Mesendoderm (in vitro differentiated cells): ENCODE data around the gene TFAP2A.

Experiments used
- DNase-seq: peaks from one replicate; pipeline ENCODE4 v3.0.0; 2013
- H2AK5ac ChIP-seq: 2 replicates; pipeline ENCODE4 v1.6.1; 2013; ENCODE audit warnings: low read length, inconsistent platforms
- H2BK120ac ChIP-seq: 2 replicates; pipeline ENCODE4 v1.6.1; 2013; ENCODE audit warnings: low read depth, mild to moderate bottlenecking, low read length, moderate library complexity, mixed read lengths
- H2BK15ac ChIP-seq: replicated peaks from 2 replicates; pipeline ENCODE4 v1.6.1; 2013; ENCODE audit warnings: low read depth, mild to moderate bottlenecking, moderate library complexity
- H2BK5ac ChIP-seq: 2 replicates; pipeline ENCODE4 v1.6.1; 2013; ENCODE audit warnings: low read length, inconsistent platforms
- H3K18ac ChIP-seq: 2 replicates; pipeline ENCODE4 v1.6.1; 2013; ENCODE audit warnings: mild to moderate bottlenecking, low read length, mixed read lengths
- H3K23ac ChIP-seq: one replicate; pipeline ENCODE4 v1.6.1; 2013; ENCODE audit warnings: low read length
- H3K27ac ChIP-seq: 2 replicates; pipeline ENCODE4 v1.5.1; 2013; ENCODE audit warnings: low read depth, mild to moderate bottlenecking, inconsistent platforms, low read length, moderate library complexity
- H3K27me3 ChIP-seq: 2 replicates; pipeline ENCODE4 v1.6.1; 2013; ENCODE audit warnings: low read length, control low read depth, mild to moderate bottlenecking, inconsistent platforms; ENCODE audit not compliant: insufficient read depth, poor library complexity
- H3K36me3 ChIP-seq: 2 replicates; pipeline ENCODE4 v1.6.1; 2013; ENCODE audit warnings: low read length, inconsistent platforms; ENCODE audit not compliant: control insufficient read depth, insufficient read depth
- H3K4ac ChIP-seq: one replicate; pipeline ENCODE4 v1.6.1; 2013; ENCODE audit warnings: low read depth, mild to moderate bottlenecking, low read length, moderate library complexity
- H3K4me1 ChIP-seq: 2 replicates; pipeline ENCODE4 v1.6.1; 2013; ENCODE audit warnings: low read depth, low read length, inconsistent platforms; ENCODE audit not compliant: control insufficient read depth
- H3K4me2 ChIP-seq: 2 replicates; pipeline ENCODE4 v1.6.1; 2013; ENCODE audit warnings: low read length
- H3K4me3 ChIP-seq: 2 replicates; pipeline ENCODE4 v1.5.1; 2013; ENCODE audit warnings: mild to moderate bottlenecking, low read length
- H3K56ac ChIP-seq: one replicate; pipeline ENCODE4 v1.6.1; 2013; ENCODE audit warnings: low read length
- H3K79me1 ChIP-seq: 2 replicates; pipeline ENCODE4 v1.6.1; 2013; ENCODE audit warnings: low read length, inconsistent platforms
- H3K79me2 ChIP-seq: 2 replicates; pipeline ENCODE4 v1.6.1; 2013; ENCODE audit warnings: mild to moderate bottlenecking, low read length; ENCODE audit not compliant: control insufficient read depth, insufficient read depth
- H3K9ac ChIP-seq: 2 replicates; pipeline ENCODE4 v1.6.1; 2013; ENCODE audit warnings: low read length, inconsistent platforms
- H4K5ac ChIP-seq: one replicate; pipeline ENCODE4 v1.6.1; 2013; ENCODE audit warnings: low read length
- H4K8ac ChIP-seq: one replicate; pipeline ENCODE4 v1.6.1; 2013; ENCODE audit warnings: low read depth, mild to moderate bottlenecking, control low read depth, low read length, moderate library complexity
- WGBS: extraction: QIAGEN DNeasy Blood & Tissue Kit; methylation state at CpG from one replicate; pipeline ENCODE4 v1.1.7; 2013; ENCODE audit warnings: low lambda C conversion rate, missing lambda C conversion rate; ENCODE audit not compliant: insufficient coverage; ENCODE audit errors: extremely low coverage; 5-methylcytosine and 5-hydroxymethylcytosine counted together

TFAP2A gene

GRCh38 chr6:10419749-10420545, 5.1 kb upstream of the TFAP2A start:
- Histone ChIP-seq H3K27me3 (peaks cover 39% of the 10 kb centered on the region), H3K56ac (peak overlapping the region; percentile 91), H3K4ac (no peak overlapping the region), H2BK120ac (no peak overlapping the region), H3K18ac (peak overlapping the region; percentile 53), H3K79me1 (no peaks in the 10 kb centered on the region), H2BK5ac (no peak overlapping the region), H2AK5ac (no peak overlapping the region), H3K4me3 (no peak overlapping the region), H3K4me2 (peak overlapping the region; percentile 95), H3K36me3 (no peaks in the 10 kb centered on the region), H3K79me2 (peaks cover 3% of the 10 kb centered on the region), H4K5ac (no peak overlapping the region), H3K23ac (no peak overlapping the region), H2BK15ac (no peak overlapping the region), H3K27ac (no peak overlapping the region), H4K8ac (no peak overlapping the region), H3K4me1 (peaks cover 22% of the 10 kb centered on the region), H3K9ac (no peak overlapping the region)
- no peak for DNase-seq
- no CpG with 5 or more reads among the region's 31 CpGs for WGBS

GRCh38 chr6:10418862-10419748, 4.2 kb upstream of the TFAP2A start:
- peak overlapping the region; percentile 53 for H3K18ac ChIP-seq
- H3K56ac ChIP-seq, result peak overlapping the region; percentile 91
- peak overlapping the region; percentile 8 for H3K27ac ChIP-seq
- H4K8ac ChIP-seq, result no peak overlapping the region
- H2BK5ac ChIP-seq, result no peak overlapping the region
- H3K4me1 ChIP-seq, result peaks cover 15% of the 10 kb centered on the region
- H3K4ac ChIP-seq, result peak overlapping the region; percentile 75
- no peaks in the 10 kb centered on the region for H3K79me1 ChIP-seq
- no peak overlapping the region for H4K5ac ChIP-seq
- no peak overlapping the region for H2BK15ac ChIP-seq
- H2AK5ac ChIP-seq, result peak overlapping the region; percentile 32
- H3K4me3 ChIP-seq, result peak overlapping the region; percentile 41
- peak; percentile 91 for DNase-seq
- peaks cover 9% of the 10 kb centered on the region for H3K79me2 ChIP-seq
- H3K9ac ChIP-seq, result peak overlapping the region; percentile 77
- peak overlapping the region; percentile 95 for H3K4me2 ChIP-seq
- peak overlapping the region; percentile 91 for H3K23ac ChIP-seq
- H3K36me3 ChIP-seq, result no peaks in the 10 kb centered on the region
- no CpG with 5 or more reads among the region's 56 CpGs for WGBS
- peak overlapping the region; percentile 32 for H2BK120ac ChIP-seq
- peaks cover 31% of the 10 kb centered on the region for H3K27me3 ChIP-seq

GRCh38 chr6:10418361-10418861, 3.5 kb upstream of the TFAP2A start:
- DNase-seq, result no peak
- Histone ChIP-seq H3K27ac (no peak overlapping the region), H2BK120ac (peak overlapping the region; percentile 32), H3K4ac (peak overlapping the region; percentile 82), H3K9ac (peak overlapping the region; percentile 77), H3K23ac (peak overlapping the region; percentile 91), H3K79me1 (no peaks in the 10 kb centered on the region), H3K79me2 (peaks cover 16% of the 10 kb centered on the region), H3K4me1 (peaks cover 12% of the 10 kb centered on the region), H2AK5ac (peak overlapping the region; percentile 32), H3K4me2 (peak overlapping the region; percentile 95), H4K8ac (no peak overlapping the region), H3K18ac (peak overlapping the region; percentile 22), H2BK5ac (peak overlapping the region; percentile 47), H3K56ac (peak overlapping the region; percentile 91), H2BK15ac (no peak overlapping the region), H3K27me3 (peaks cover 30% of the 10 kb centered on the region), H3K4me3 (peak overlapping the region; percentile 19), H4K5ac (peak overlapping the region; percentile 49), H3K36me3 (no peaks in the 10 kb centered on the region)
- no CpG with 5 or more reads among the region's 18 CpGs for WGBS

GRCh38 chr6:10417681-10418104, 2.8 kb upstream of the TFAP2A start:
- peak overlapping the region; percentile 96 for H3K4ac ChIP-seq
- H3K4me3 ChIP-seq, result no peak overlapping the region
- peak overlapping the region; percentile 71 for H3K27ac ChIP-seq
- no peaks in the 10 kb centered on the region for H3K79me1 ChIP-seq
- H2AK5ac ChIP-seq, result no peak overlapping the region
- H3K4me1 ChIP-seq, result peaks cover 12% of the 10 kb centered on the region
- peak overlapping the region; percentile 5 for H4K5ac ChIP-seq
- peak overlapping the region; percentile 11 for H3K23ac ChIP-seq
- H2BK120ac ChIP-seq, result no peak overlapping the region
- H3K4me2 ChIP-seq, result peak overlapping the region; percentile 14
- H3K9ac ChIP-seq, result peak overlapping the region; percentile 77
- peak overlapping the region; percentile 72 for H2BK5ac ChIP-seq
- peak overlapping the region; percentile 33 for H3K18ac ChIP-seq
- peak overlapping the region; percentile 91 for H3K56ac ChIP-seq
- H3K27me3 ChIP-seq, result peaks cover 23% of the 10 kb centered on the region
- DNase-seq, result peak; percentile 90
- peaks cover 20% of the 10 kb centered on the region for H3K79me2 ChIP-seq
- no peak overlapping the region for H2BK15ac ChIP-seq
- no CpG with 5 or more reads among the region's 18 CpGs for WGBS
- no peaks in the 10 kb centered on the region for H3K36me3 ChIP-seq
- H4K8ac ChIP-seq, result peak overlapping the region; percentile 90

GRCh38 chr6:10416863-10417641, 2.2 kb upstream of the TFAP2A start:
- Histone ChIP-seq H3K23ac (peak overlapping the region; percentile 48), H3K36me3 (no peaks in the 10 kb centered on the region), H3K18ac (peak overlapping the region; percentile 33), H4K5ac (peak overlapping the region; percentile 78), H3K79me1 (no peaks in the 10 kb centered on the region), H2AK5ac (peak overlapping the region; percentile 9), H3K4me2 (peak overlapping the region; percentile 60), H3K9ac (peak overlapping the region; percentile 77), H3K79me2 (peaks cover 20% of the 10 kb centered on the region), H2BK120ac (peak overlapping the region; percentile 83), H2BK15ac (no peak overlapping the region), H3K27me3 (peaks cover 17% of the 10 kb centered on the region), H3K4me3 (no peak overlapping the region), H3K56ac (peak overlapping the region; percentile 91), H3K4ac (peak overlapping the region; percentile 96), H4K8ac (peak overlapping the region; percentile 90), H3K27ac (peak overlapping the region; percentile 71), H2BK5ac (peak overlapping the region; percentile 92), H3K4me1 (peaks cover 12% of the 10 kb centered on the region)
- WGBS, result no CpG with 5 or more reads among the region's 48 CpGs
- DNase-seq, result peak; percentile 83
